NCI-H146 (cell line): ENCODE data around the gene TMEM14C.

Experiments used
- DNase-seq: peaks from one replicate; lab custom pipeline; 2025; lab: John Stamatoyannopoulos, UW

Gene TMEM14C

DNA sequence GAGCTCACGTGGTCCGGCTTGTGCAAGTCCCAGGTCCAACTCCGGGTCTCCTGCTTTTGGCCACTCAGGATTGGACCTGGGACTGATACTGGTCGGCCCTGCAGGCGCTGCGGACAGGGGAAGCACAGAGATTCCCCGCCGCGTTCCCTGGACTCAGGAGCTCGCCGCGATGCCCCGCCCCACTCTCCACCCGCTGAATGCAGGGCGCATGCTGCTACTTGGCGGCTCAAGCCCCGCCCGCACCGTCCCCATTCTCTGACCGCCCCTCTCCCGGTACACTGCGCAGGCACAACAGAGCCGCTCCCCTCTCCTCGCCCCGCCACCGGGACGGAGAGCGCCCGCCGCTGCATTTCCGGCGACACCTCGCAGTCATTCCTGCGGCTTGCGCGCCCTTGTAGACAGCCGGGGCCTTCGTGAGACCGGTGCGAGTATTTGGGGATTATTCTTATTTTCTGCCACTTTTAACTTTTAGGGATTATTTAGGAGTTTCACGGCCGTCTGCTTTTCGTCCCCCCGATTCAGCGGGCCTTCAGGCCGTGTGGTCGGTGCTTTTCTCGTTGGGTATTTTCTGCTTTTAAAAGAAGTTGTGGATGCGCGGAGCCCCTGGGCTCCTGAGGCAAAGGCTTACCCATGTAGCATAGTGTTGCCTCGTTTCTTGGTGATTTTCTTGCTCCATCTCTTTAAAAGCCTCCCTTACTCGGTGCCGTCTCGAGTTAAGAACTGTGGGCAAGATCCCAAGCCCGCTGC, at the start of gene TMEM14C:
Gene TMEM14C (plus strand): TSS at position 251 of the 747 bp plus-strand sequence. CDS start 1,544 bp downstream, outside the sequence.
- peak; percentile 98 for DNase-seq

DNA sequence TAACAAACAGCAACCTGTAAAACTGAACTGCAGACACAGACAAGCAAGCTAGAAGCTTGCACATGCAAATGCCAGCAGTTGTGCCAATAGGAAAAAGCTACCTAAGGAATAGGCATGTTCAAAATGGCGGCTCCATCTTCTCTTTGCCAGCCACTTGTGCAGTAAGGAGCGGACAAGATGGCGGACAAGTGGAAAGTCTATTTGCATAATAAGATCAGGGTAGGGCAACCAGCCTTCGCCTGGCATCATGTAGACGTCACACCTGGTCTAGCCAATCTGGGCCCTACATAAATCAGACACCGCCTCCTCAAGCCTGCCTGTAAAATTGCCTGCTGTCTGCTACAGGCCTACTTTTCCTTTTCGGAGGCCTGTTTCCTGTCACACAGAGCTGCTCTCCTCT, 46.5 kb upstream of the TMEM14C start:
- no peak for DNase-seq

DNA sequence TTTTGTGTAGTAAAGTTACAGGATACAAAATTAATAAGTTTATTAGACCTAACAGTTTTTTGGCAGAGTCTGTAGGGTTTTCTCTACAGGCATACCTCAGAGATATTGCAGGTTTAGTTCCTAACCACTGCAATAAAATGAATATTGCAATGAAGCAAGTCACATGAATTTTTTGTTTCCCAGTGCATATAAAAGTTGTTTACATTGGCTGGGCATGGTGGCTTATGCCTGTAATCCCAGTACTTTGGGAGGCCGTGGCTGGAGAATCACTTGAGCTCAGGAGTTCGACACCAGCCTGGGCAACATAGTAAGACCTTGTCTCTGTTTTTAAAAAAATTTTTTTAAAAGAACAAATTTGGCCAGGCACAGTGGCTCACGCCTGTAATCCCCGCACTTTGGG, 44.4 kb upstream of the TMEM14C start:
- DNase-seq: no peak

DNA sequence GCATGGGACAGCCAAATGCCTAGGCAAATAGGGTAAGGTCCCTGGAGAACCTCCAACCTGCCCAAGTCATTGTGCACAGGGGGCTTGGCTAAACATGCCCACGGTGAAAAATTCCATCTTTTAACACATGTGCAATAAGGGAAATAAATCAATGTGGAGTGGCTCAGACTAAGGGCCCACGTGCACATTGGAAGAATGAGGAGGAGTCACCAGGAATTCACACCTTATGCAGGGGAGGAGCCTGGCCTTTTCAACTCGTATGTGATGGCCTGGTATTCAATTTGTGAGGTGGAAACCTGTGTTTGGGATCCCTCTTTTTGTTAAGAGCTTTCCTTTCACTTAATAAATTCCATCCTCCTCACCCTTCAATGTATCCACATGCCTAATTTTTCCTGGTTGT, 41.1 kb upstream of the TMEM14C start:
- DNase-seq: no peak

DNA sequence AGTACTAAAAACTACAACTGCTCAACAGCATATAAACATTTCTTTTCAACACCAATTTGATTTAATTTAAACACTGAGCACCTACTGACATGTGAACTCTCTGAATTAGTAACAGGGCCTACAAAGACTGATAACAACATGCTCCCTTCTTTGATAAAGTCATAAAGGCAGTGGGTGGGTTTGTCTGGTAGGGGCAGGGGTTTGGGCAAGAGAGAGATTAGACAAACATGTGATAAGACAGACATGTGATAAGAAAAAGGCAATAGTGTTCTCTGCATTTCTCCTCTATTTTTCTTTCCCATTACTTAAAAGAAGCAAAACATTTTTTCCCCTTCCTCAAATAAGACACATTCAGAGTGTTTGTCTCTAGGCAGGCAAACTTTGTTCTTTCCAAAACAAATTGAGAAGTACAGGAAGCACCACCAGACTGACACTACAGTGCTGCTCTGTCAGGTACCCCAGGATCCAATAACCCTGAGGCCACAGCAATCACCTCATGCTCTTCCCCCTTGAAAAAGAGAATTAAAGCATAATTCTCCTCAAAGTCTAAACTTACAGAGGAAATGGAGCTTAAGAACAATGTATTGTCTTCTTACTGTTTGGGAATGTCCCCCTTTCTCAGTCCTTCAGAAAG, 40.4 kb upstream of the TMEM14C start:
- no peak for DNase-seq

DNA sequence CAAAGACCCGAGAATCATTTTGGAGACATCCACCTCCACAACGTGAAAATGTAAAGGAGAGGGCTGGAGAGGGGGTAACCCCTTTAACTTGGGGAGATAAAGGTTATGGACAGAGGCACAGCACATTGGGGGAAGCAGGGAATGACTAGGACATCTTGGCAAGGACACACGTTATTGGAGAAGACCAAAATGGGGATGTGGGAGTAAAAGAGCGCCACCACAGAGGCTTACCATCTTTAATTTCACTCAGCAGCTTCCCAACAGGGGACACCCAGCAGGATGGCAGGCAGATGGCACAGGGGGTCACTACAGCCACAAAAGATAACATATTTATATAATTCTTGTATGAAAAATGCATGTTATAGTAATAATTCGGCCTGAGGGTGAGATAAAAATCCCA, 38.3 kb upstream of the TMEM14C start:
- no peak for DNase-seq

DNA sequence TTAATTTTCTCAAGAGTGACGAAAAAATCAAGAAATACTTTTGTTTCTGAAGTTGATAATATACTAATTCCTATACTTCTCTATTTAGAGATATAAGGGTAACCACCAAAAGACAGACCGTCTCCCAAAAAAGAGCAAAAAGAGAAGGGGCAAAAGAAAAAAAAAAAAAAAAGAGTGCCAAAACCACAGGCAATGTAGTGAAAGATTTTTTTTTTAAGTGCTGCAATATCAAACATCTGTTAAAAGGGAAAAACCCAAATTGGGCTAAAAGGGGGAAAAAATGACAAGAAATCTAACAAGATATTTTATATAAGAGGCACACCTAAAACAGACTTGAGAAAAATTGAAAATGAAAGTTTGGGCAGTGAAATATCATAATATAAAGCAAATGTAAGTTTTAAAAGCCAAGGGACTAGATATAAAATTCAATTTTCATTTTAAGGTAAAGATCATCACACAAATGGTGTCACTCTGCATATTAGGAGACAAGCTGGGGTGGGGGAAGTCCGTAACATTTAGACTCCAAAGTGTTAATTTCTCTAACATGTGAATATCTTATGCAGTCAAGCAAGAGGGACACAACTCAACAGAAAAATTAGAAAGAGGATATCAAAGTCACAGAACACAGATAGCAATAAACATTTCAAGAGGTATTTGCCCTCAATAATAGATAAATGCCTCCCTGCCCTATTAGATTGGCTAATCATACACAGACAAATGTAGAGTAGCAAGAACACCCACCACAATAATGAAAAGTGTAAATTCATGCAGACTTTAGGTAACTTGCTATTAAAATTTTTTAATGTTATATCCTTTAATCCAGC, 37.6 kb upstream of the TMEM14C start:
- DNase-seq: no peak

DNA sequence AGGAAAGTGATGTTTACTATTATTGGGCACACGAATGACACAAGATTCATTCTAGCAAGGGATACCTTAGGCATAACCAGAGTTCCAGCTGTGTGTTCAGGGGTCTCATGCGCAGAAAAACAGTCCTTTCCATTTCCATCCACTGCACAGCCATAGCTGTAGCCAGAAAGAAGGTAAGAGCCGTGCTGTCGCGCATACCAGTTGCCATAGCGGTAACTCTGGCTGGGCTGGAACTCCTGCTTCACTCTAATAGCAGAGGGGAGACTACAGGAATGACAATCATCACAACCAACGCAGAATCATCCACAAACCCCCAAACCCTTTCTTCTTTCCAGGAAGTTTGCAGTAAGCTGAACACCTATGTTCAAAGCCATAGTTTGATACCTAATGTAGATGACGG, 36.0 kb upstream of the TMEM14C start:
- DNase-seq: no peak

DNA sequence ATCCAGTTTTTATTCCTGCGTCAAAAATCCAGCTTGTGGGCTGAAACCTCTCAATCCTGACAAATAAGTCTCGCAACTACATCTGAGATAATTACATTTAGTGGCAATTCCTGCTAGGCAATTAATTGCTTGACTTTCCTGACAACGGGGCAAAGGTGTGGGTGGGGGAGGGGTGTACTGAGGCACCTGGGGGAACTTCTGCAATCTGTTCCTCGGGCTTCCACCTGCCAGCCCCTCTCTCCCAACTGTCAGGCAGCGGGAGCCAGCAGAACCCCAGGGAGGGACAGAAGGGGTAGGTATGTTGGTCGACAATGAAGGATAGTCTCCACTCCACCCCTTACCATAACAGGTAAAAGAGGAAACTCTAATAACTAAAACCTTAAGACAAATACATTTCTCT, 35.3 kb upstream of the TMEM14C start:
- peak; percentile 78 for DNase-seq

DNA sequence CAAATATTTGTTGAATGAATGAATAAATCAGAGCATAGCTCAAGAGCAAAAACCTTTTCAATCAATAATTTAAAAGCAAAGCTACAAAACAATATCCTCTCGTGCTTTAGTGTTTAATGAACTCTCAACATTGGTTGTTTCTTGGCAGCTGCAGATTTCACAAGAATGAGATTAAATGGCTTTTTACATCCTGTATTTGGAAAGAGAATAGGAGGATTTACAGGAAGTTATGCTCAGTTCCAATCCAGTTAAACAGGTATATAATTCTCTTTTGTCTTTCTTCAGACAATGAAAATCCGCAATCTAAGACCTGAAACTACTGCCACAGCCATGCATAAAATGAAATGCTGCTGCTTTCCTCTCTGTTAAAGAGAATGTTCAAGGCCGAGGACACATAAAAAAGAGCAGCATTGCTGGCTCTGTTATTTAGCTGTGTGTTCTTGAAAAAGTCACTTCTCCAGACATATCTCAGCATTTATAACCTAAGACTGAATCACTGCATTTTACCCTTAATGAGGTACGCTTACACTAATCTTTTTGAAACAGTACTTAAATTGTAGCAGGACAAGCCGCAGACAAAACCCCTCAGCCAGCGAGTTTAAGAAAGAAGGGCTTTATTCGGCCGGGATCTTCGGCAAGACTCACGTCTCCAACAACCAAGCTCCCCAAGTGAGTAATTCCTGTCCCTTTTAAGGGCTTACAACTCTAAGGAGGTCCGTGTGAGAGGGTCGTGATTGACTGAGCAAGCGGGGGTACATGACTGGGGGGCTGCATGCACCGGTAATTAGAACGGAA, 32.0 kb upstream of the TMEM14C start:
- DNase-seq: no peak

DNA sequence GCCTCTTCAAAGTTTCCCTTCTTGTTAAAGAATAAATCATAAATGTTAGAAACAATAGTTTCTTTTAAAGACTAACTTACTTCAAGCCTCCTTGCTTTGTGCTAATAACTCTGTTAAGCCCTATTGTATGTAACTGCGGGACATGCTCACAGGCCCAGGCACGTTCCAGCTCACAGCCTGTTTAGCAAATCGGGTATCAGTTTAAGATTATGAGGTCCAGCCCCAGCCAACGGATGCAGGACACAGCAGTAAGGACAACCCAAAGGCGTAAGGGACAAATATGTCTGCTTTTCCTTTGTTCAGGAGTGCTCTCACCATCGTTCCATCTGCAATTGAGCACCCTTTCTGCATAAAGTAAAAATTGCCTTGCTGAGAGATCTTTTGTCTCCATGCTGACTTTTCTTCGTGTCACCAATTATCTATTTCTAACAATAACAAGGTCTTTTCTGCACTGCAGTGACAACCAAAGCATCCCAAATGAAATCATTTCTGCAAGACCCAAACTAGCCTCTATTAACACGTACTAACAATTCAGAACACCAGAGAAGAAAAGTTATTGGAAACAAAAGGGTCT, 29.8 kb upstream of the TMEM14C start:
- no peak for DNase-seq

DNA sequence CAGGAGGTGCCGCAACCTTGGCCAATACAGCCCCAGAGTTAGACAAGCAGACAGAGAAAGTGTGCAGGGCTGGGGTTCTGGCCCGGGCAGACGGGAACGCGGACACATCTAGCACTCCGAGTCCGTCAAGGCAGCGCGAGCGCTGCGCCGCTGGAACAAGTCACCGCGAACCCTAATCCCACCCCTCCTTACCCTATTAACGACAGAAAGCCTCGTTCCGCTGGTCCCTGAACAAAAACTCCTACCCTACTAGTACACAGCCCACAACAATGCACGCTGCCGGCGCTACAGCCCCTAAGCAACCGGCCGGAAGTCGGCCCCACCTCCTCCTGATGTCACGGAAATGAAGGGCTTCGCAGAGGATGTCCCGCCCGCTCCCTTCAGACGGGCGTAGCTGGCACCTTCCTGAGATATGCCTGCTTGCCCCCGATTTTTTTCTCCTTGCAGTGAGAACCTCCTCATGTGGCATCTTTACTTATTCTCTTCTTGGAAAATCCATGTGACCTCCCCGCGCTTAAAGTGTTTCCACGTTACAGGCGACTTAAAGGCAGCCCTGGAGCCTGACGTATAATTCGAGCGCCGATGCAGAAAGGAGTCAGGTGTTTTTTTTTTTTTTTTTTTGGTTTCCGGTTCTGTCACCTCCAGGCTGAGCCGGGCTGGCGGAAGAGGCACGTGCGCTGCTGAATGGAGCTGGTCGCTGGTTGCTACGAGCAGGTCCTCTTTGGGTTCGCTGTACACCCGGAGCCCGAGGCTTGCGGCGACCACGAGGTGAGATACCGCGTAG, 28.4 kb upstream of the TMEM14C start, which contains the start of the genes C6orf52 and PAK1IP1:
Gene C6orf52 (minus strand): TSS at position 315 of the 784 bp plus-strand sequence. CDS start 7,066 bp downstream, outside the sequence.
Gene PAK1IP1 (plus strand): TSS at position 671 of the 784 bp plus-strand sequence. CDS start 14 bp downstream, at position 685.
- peak; percentile 96 for DNase-seq

DNA sequence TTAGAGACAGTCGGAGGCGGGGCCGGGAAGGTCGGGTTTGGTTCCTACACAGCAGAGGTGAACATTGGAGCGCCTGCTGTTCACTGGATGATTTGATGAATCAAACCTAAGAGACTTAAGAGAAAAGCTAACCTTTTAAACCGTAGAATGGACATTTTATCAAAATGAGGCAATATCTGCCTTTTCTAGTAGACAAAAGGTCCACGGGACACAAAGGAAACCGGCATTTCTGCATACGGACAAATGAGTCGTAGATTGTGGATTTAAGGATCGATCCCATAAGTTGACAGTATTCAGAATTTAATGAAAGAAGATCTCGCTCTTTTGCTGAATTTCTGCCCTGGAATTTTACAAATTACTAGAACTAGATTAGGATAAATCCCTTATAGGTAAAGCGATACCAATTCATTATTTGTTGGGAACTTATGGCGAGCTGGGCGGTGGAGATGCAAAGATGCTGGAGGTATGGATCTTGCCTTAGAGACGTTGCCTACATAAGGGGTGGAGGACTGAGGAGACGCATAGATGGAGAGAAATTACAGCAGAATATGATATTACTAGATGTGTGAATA, 27.7 kb upstream of the TMEM14C start:
- DNase-seq: peak; percentile 23

DNA sequence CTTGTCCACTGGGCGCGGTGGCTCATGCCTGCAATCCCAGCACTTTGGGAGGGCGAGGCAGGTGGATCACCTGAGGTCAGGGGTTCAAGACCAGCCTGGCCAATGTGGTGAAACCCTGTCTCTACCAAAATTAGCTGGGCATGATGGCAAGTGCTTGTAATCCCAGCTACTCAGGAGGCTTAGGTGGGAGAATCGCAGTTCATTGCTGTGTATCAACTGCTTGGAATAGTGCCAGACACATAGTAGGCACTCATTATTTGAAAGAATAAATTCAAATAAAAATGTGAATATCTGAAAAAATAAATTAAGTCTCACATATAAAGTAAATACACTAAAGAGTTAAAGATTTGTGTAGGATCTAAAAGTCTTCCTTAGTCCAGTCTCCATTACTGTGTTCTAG, 26.2 kb upstream of the TMEM14C start:
- no peak for DNase-seq

DNA sequence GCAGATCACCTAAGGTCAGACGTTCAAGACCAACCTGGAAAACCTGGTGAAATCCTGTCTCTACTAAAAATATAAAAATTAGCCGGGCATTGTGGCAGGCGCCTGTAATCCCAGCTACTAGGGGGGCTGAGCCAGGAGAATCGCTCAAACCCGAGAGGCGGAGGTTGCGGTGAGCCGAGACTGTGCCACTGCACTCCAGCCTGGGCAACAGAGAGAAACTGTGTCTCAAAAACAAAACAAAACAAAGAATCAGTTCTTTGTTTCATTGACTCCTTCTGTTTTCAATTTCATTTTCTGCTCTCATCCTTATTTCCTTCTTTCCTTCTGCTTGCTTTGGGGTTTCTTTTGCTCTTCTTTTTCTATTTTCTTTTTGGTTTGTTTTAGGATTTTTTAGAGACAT, 8.9 kb upstream of the TMEM14C start:
- no peak for DNase-seq

DNA sequence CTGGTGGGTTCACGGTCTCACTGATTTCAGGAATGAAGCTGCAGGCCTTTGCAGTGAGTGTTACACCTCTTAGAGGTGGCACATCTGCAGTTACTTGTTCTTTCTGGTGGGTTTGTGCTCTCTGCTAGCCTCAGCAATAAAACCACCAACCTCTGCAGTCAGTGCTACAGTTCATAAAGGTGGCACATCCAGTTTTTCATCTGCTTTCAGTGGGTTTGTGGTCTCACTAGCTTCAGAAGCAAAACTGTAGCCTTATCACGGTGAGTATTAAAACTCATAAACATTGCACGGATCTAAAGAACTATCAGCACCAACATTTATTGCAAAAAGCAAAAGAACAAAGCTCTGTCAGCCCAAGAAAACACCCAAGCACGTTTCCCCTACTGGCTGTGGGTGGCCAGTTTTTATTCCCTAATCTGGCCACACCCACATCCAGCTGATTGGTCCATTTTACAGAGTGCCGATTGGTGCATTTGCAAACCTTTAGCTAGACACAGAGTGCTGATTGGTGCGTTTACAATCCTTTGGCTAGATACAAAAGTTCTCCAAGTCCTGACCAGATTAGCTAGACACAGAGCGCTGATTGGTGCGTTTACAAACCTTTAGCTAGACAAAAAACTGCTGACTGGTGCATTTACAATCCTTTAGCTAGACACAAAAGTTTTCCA, 3.4 kb upstream of the TMEM14C start:
- DNase-seq: no peak

DNA sequence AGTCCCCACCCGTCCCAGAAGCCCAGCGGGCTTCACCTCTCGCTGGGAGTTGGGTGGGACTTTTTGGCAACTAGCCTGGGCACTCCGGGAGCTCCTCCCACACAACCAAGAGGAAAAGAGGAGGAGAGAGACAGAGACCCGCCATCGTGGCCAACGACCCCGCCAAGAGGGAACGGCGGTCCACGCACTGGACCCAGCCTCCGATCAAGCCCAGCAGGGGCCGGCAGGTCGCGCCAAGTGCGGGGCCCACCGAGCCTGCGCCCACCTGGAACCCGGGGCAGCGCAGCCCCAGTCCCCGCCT, 3.0 kb upstream of the TMEM14C start:
- DNase-seq: no peak

DNA sequence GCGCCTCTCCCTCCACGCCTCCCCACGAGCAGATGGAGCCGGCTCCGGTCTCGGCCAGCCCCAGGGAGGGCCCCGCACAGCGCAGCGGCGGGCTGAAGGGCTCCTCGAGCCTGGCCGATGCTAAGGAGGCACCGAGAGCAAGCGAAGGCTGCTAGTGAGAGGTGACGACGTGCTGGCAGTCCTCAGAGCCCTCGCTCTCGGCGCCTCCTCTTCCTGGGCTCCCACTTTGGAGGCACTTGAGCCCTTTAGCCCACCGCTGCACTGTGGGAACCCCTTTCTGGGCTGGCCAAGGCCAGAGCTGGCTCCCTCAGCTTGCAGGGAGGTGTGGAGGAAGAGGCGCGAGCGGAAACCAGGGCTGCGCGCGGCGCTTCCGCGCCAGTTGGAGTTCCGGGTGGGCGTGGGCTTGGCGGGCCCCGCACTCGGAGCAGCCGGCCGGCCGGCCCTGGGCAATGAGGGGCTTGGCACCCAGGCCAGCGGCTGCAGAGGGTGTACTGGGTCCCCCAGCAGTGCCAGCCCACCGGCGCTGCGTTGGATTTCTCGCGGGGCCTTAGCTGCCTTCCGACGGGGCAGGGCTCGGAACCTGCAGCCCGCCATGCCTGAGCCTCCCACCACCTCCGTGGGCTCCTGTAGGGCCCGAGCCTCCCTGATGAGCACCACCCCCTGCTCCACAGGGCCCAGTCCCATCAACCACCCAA, 2.5 kb upstream of the TMEM14C start:
- DNase-seq: no peak
